GM18951 (cell line): Measurements from ENCODE around the gene NCKAP5L.

Source experiments
- POLR2A ChIP-seq: IDR thresholded peaks from 4 replicates; pipeline ENCODE4 v1.6.1; 2011; ENCODE audit warnings: mild to moderate bottlenecking; ENCODE audit not compliant: insufficient read length, insufficient read depth; ENCODE audit errors: extremely low read depth
- in situ Hi-C: fragments of 300-500 bp; cut with MboI; formaldehyde crosslinking; loops from one replicate; pipeline ENCODE4 v1.12.0; 2022; ENCODE audit warnings: low sequenced_read_pairs, mixed read lengths, inconsistent platforms; ENCODE audit not compliant: unreplicated experiment

NCKAP5L gene

GRCh38 chr12:49854976-49855375, 26.8 kb upstream of the NCKAP5L start:
- in situ Hi-C loops: no loop called here
- no peak for TF ChIP-seq POLR2A

GRCh38 chr12:49853671-49854070, 25.5 kb upstream of the NCKAP5L start:
- TF ChIP-seq POLR2A: no peak
- in situ Hi-C loops: no loop called here

- in situ Hi-C loops: no loop called here
- no peak for TF ChIP-seq POLR2A
Measured at GRCh38 chr12:49847161-49847560, 18.9 kb upstream of the NCKAP5L start.

- TF ChIP-seq POLR2A: no peak
- in situ Hi-C loops: no loop called here
Measured at GRCh38 chr12:49846032-49846431, 17.8 kb upstream of the NCKAP5L start.

GRCh38 chr12:49843876-49844437, 15.7 kb upstream of the NCKAP5L start:
- in situ Hi-C loops: no loop called here
- TF ChIP-seq POLR2A: no peak

- in situ Hi-C loops: no loop called here
- TF ChIP-seq POLR2A: no peak
Measured at GRCh38 chr12:49843411-49843810, 15.2 kb upstream of the NCKAP5L start.

- TF ChIP-seq POLR2A: peak; percentile 92
- in situ Hi-C loops: no loop called here
Measured at GRCh38 chr12:49842519-49843352, 14.5 kb upstream of the NCKAP5L start, which contains the start of gene BCDIN3D. TSS of gene BCDIN3D (minus strand) at chr12:49843106. CDS start at chr12:49843087, 19 bp downstream.

- TF ChIP-seq POLR2A: no peak
- in situ Hi-C loops: loop anchor here (5.0 kb wide), 1 partner anchor 67 kb away; no protein-coding TSS in a partner anchor
Measured at GRCh38 chr12:49838973-49839633, 10.9 kb upstream of the NCKAP5L start.

GRCh38 chr12:49832836-49833421, 4.7 kb upstream of the NCKAP5L start:
- no peak for TF ChIP-seq POLR2A
- in situ Hi-C loops: no loop called here

GRCh38 chr12:49831717-49832116, 3.5 kb upstream of the NCKAP5L start:
- TF ChIP-seq POLR2A: no peak
- in situ Hi-C loops: no loop called here

GRCh38 chr12:49827401-49828099, 663 bp downstream of the NCKAP5L start:
- no peak for TF ChIP-seq POLR2A
- in situ Hi-C loops: no loop called here

- in situ Hi-C loops: no loop called here
Measured at GRCh38 chr12:49827051-49827400, 1.2 kb downstream of the NCKAP5L start.

GRCh38 chr12:49825971-49826421, 2.2 kb downstream of the NCKAP5L start:
- TF ChIP-seq POLR2A: no peak
- in situ Hi-C loops: no loop called here

More at GRCh38 chr12:49827051-49827400, 1.2 kb downstream of the NCKAP5L start:
- TF ChIP-seq POLR2A: no peak
